Measurements from ENCODE around the gene MICAL1.
"Not testable (repeated sequence)": the region's sequence is repeated elsewhere in the genome, so short reads cannot be mapped to it uniquely, and the experiment has no call there.

Gene MICAL1

GRCh38 chr6:109475625-109476024 lies 20.1 kb upstream of the MICAL1 start:
- DNase-seq (ENCODE audit: low read depth) = no peak

- no peak for DNase-seq (ENCODE audit: low read depth)
Measured at GRCh38 chr6:109474995-109475394, 19.4 kb upstream of the MICAL1 start.

GRCh38 chr6:109473120-109473519 lies 17.5 kb upstream of the MICAL1 start:
- DNase-seq (ENCODE audit: low read depth) = no peak

- DNase-seq (ENCODE audit: low read depth) = no peak
Measured at GRCh38 chr6:109472132-109472995, 16.8 kb upstream of the MICAL1 start.

- DNase-seq (ENCODE audit: low read depth) = no peak
Measured at GRCh38 chr6:109471105-109471810, 15.7 kb upstream of the MICAL1 start.

GRCh38 chr6:109469591-109470189 lies 14.1 kb upstream of the MICAL1 start:
- DNase-seq (ENCODE audit: low read depth) = no peak

GRCh38 chr6:109467696-109468095 lies 12.1 kb upstream of the MICAL1 start:
- DNase-seq (ENCODE audit: low read depth) = no peak

GRCh38 chr6:109466212-109466923 lies 10.8 kb upstream of the MICAL1 start:
- no peak for DNase-seq (ENCODE audit: low read depth)

GRCh38 chr6:109465772-109466171 lies 10.2 kb upstream of the MICAL1 start:
- DNase-seq (ENCODE audit: low read depth) = no peak

GRCh38 chr6:109461733-109462526 lies 6.4 kb upstream of the MICAL1 start:
- no peak for DNase-seq (ENCODE audit: low read depth)

GRCh38 chr6:109461205-109461604 lies 5.6 kb upstream of the MICAL1 start:
- not testable (repeated sequence) for DNase-seq (ENCODE audit: low read depth)

- DNase-seq (ENCODE audit: low read depth) = no peak
Measured at GRCh38 chr6:109460161-109460829, 4.7 kb upstream of the MICAL1 start.

GRCh38 chr6:109458774-109459531 lies 3.4 kb upstream of the MICAL1 start:
- DNase-seq (ENCODE audit: low read depth) = no peak

GRCh38 chr6:109457562-109457996 lies 2.0 kb upstream of the MICAL1 start:
- DNase-seq (ENCODE audit: low read depth) = no peak

GRCh38 chr6:109456710-109457561 lies 1.4 kb upstream of the MICAL1 start:
- no peak for DNase-seq (ENCODE audit: low read depth)

- no peak for DNase-seq (ENCODE audit: low read depth)
Measured at GRCh38 chr6:109456111-109456583, 575 bp upstream of the MICAL1 start.

- peak; percentile 55 for DNase-seq (ENCODE audit: low read depth)
Measured at GRCh38 chr6:109454496-109455436, 806 bp downstream of the MICAL1 start.
